ENCODE measurements around the gene CIITA.

DNA sequence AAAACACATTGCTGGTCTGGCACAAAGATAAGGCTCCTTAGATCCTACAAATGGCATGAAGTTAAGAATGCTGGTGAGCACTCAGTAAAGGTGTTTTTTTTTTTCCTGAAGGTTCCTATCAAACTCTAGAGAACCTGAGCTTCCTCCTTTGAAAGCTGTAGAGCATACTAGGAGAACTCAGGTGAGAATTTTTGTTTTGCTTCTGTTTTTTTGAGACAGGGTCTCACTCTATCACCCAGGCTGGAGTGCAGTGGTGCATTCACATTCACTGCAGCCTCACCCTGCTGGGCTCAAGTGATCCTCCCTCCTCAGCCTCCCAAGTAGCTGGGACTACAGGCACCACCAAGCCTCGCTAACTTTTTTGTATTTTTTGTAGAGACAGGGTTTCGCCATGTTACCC is 21.0 kb upstream of the CIITA start:
- TF ChIP-seq, protein P1, sequence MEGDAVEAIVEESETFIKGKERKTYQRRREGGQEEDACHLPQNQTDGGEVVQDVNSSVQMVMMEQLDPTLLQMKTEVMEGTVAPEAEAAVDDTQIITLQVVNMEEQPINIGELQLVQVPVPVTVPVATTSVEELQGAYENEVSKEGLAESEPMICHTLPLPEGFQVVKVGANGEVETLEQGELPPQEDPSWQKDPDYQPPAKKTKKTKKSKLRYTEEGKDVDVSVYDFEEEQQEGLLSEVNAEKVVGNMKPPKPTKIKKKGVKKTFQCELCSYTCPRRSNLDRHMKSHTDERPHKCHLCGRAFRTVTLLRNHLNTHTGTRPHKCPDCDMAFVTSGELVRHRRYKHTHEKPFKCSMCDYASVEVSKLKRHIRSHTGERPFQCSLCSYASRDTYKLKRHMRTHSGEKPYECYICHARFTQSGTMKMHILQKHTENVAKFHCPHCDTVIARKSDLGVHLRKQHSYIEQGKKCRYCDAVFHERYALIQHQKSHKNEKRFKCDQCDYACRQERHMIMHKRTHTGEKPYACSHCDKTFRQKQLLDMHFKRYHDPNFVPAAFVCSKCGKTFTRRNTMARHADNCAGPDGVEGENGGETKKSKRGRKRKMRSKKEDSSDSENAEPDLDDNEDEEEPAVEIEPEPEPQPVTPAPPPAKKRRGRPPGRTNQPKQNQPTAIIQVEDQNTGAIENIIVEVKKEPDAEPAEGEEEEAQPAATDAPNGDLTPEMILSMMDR (IDR thresholded peaks at IDR 0.05) = no peak
- no peak for TF ChIP-seq POLR2A (IDR thresholded peaks at IDR 0.05)

Data from lower leg skin (tissue), 3 donors.